Measurements from ENCODE around the gene IGSF21. TPM values are rescaled to one million over a fixed set of nuclear protein-coding genes. Genes with fewer than 3 reads are reported as not detected.

IGSF21 gene
- total RNA-seq, 2 donors from 2014 or later = 4.6 to 8.5 TPM

- Histone ChIP-seq H3K4me1 (replicated peaks) (no peaks in the 10 kb centered on the region), H3K27me3 (replicated peaks; ENCODE audit: insufficient read depth) (no peaks in the 10 kb centered on the region), H3K36me3 (no peaks in the 10 kb centered on the region), H3K27ac (no peak overlapping the region), H3K4me3 (no peak overlapping the region), H3K9me3 (no peaks in the 10 kb centered on the region)
- WGBS = 82% methylated on average over 3 of the region's 3 CpGs
- TF ChIP-seq POLR2A (IDR thresholded peaks at IDR 0.05) = no peak
- no peak for TF ChIP-seq CTCF (IDR thresholded peaks at IDR 0.05)
- no peak for TF ChIP-seq POLR2AphosphoS5 (IDR thresholded peaks at IDR 0.05)
- intact Hi-C loops (cut with DNase I) = no loop called here
- DNase-seq (ENCODE audit: low spot score) = no peak
Measured at GRCh38 chr1:18130356-18130755, 22.8 kb downstream of the IGSF21 start.

- TF ChIP-seq POLR2A (IDR thresholded peaks at IDR 0.05) = no peak
- TF ChIP-seq CTCF (IDR thresholded peaks at IDR 0.05) = no peak
- no peak for TF ChIP-seq POLR2AphosphoS5 (IDR thresholded peaks at IDR 0.05)
- intact Hi-C loops (cut with DNase I) = no loop called here
- no peak overlapping the region for H3K4me3 ChIP-seq
- no peaks in the 10 kb centered on the region for H3K27me3 ChIP-seq (replicated peaks; ENCODE audit: insufficient read depth)
- no peaks in the 10 kb centered on the region for H3K4me1 ChIP-seq (replicated peaks)
- H3K36me3 ChIP-seq = no peaks in the 10 kb centered on the region
- 39% methylated on average over 2 of the region's 2 CpGs for WGBS
- H3K27ac ChIP-seq = no peak overlapping the region
- H3K9me3 ChIP-seq = no peaks in the 10 kb centered on the region
- no peak for DNase-seq (ENCODE audit: low spot score)
Measured at GRCh38 chr1:18132022-18132710, 24.6 kb downstream of the IGSF21 start.

GRCh38 chr1:18132711-18133541 is 25.3 kb downstream of the IGSF21 start:
- TF ChIP-seq POLR2A (IDR thresholded peaks at IDR 0.05) = no peak
- TF ChIP-seq CTCF (IDR thresholded peaks at IDR 0.05) = no peak
- Histone ChIP-seq H3K4me1 (replicated peaks) (no peaks in the 10 kb centered on the region), H3K4me3 (no peak overlapping the region), H3K9me3 (no peaks in the 10 kb centered on the region), H3K36me3 (no peaks in the 10 kb centered on the region), H3K27ac (no peak overlapping the region), H3K27me3 (replicated peaks; ENCODE audit: insufficient read depth) (no peaks in the 10 kb centered on the region)
- intact Hi-C loops (cut with DNase I) = no loop called here
- no peak for DNase-seq (ENCODE audit: low spot score)
- 38% methylated on average over 15 of the region's 16 CpGs for WGBS

GRCh38 chr1:18134324-18135046 is 26.9 kb downstream of the IGSF21 start:
- no peak for DNase-seq (ENCODE audit: low spot score)
- H3K9me3 ChIP-seq = no peaks in the 10 kb centered on the region
- no peaks in the 10 kb centered on the region for H3K27me3 ChIP-seq (replicated peaks; ENCODE audit: insufficient read depth)
- WGBS = 59% methylated on average over 6 of the region's 6 CpGs
- H3K4me1 ChIP-seq (replicated peaks) = no peaks in the 10 kb centered on the region
- H3K27ac ChIP-seq = no peak overlapping the region
- H3K4me3 ChIP-seq = no peak overlapping the region
- TF ChIP-seq POLR2A (IDR thresholded peaks at IDR 0.05) = no peak
- no peak for TF ChIP-seq CTCF (IDR thresholded peaks at IDR 0.05)
- H3K36me3 ChIP-seq = no peaks in the 10 kb centered on the region
- intact Hi-C loops (cut with DNase I) = no loop called here

All from prostate gland (tissue), 2 donors.